ENCODE results near the gene CTCF.

The CTCF gene

GRCh38 chr16:67652578-67653127, 90.3 kb downstream of the CTCF start:
- DNase-seq (ENCODE audit: low read depth), result peak; percentile 54

- DNase-seq (ENCODE audit: low read depth), result peak; percentile 39
Measured at GRCh38 chr16:67653128-67653788, 90.9 kb downstream of the CTCF start.

- no peak for DNase-seq (ENCODE audit: low read depth)
Measured at GRCh38 chr16:67653789-67654402, 91.6 kb downstream of the CTCF start.

- DNase-seq (ENCODE audit: low read depth), result no peak
Measured at GRCh38 chr16:67654403-67654911, 92.1 kb downstream of the CTCF start.

GRCh38 chr16:67655363-67655762, 93.0 kb downstream of the CTCF start:
- no peak for DNase-seq (ENCODE audit: low read depth)

GRCh38 chr16:67656344-67657016, 94.2 kb downstream of the CTCF start:
- DNase-seq (ENCODE audit: low read depth), result no peak

GRCh38 chr16:67657017-67657608, 94.8 kb downstream of the CTCF start:
- DNase-seq (ENCODE audit: low read depth), result no peak

GRCh38 chr16:67657751-67658518, 95.6 kb downstream of the CTCF start:
- DNase-seq (ENCODE audit: low read depth), result no peak

- DNase-seq (ENCODE audit: low read depth), result no peak
Measured at GRCh38 chr16:67658849-67659674, 96.7 kb downstream of the CTCF start.

- peak; percentile 90 for DNase-seq (ENCODE audit: low read depth)
Measured at GRCh38 chr16:67659675-67660563, 97.6 kb downstream of the CTCF start, which contains the start of gene ACD. TSS of gene ACD (minus strand) at chr16:67660260. CDS start at chr16:67660220, 40 bp downstream.

GRCh38 chr16:67660564-67661028, 98.3 kb downstream of the CTCF start, which contains the start of gene PARD6A:
TSS of gene PARD6A (plus strand) at chr16:67660960. CDS start at chr16:67661039, 79 bp downstream.
- peak; percentile 97 for DNase-seq (ENCODE audit: low read depth)

GRCh38 chr16:67661101-67661761, 98.9 kb downstream of the CTCF start:
- peak; percentile 64 for DNase-seq (ENCODE audit: low read depth)

GRCh38 chr16:67661886-67662652, 99.7 kb downstream of the CTCF start:
- no peak for DNase-seq (ENCODE audit: low read depth)

GRCh38 chr16:67662653-67663010, 100.3 kb downstream of the CTCF start:
- DNase-seq (ENCODE audit: low read depth), result no peak

- no peak for DNase-seq (ENCODE audit: low read depth)
Measured at GRCh38 chr16:67663151-67663876, 101.0 kb downstream of the CTCF start.

- no peak for DNase-seq (ENCODE audit: low read depth)
Measured at GRCh38 chr16:67663877-67664222, 101.5 kb downstream of the CTCF start.

- no peak for DNase-seq (ENCODE audit: low read depth)
Measured at GRCh38 chr16:67664258-67664657, 101.9 kb downstream of the CTCF start.
